SW480 (cell line): ENCODE results near the gene SLC25A25.
A peak's percentile ranks its signal among the peaks of the same experiment; 100 is the strongest.
"Not testable (repeated sequence)": the region's sequence is repeated elsewhere in the genome, so short reads cannot be mapped to it uniquely, and the experiment has no call there.

Experiments used
- DNase-seq: peaks from one replicate; pipeline ENCODE4 v3.0.0-alpha.2; 2016; ENCODE audit warnings: low spot score

Gene SLC25A25

DNA sequence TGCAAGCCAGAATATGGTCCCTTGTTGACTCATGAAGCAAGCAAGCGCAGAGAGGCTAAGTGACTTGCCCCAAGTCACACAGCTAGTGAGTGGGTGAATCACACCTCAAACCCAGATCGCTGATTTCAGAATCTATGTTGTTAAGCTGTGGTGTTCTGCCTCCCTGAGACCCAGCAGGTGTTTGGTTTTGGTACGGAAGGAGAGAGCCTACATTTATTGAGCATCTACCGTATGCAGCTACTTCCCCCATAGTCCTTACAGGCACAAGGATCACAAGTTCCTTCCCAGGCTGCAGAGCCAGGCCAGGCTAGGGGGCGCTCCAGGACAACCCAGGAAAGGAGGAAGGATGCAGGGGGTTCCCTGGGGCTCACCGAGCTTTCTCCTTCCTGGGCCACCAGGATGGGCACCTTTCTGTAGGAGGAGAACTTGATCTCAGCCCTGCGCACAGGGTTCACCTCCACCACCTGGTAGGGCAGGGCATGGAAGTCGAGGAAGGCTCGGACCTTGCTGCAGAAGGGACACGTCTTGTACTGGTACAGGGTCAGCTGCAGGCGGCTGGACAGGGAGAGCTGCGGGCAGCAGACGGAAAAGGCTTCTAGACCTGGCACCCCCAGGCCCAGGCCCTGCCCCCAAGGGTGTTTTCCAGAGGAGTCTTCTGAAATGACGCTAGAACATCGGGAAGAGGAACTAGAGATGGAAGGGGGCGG lies 57.0 kb downstream of the SLC25A25 start:
- DNase-seq = no peak

DNA sequence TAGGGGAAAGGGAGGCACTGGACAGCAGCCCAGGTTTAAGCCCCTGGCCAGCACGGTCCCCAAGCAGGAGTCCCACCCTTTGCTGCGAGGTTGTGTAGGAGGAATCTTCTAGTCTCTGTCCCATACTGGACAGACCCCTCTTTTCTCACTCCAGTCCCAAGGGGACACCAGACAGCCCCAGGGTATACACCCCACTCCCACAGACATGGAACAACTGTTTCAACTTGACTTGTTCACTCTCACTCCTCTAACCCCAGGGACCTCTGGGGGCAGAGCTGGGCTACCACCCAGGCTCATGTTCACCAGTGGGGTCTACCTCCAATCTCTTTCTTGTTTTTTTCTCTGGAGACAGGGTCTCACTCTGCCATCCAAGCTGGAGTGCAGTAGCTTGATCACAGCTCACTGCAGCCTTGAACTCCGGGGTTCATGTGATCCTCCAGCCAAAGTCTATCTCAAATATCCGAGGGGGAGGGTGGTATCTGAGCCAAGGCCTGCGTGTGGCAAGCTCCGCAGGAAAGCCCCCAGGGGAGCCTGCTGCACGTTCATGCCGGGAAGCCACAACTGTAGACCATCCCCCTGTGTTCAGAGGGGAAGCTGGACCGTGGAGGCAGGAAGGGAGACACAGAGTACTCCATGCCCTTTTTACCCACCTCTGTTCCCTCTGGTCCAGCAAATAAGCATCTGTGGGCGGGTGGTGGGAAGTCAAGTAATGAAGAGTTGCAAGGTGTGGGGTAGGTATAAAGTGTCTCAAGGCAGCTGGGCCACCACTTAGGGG lies 57.7 kb downstream of the SLC25A25 start:
- DNase-seq = no peak

DNA sequence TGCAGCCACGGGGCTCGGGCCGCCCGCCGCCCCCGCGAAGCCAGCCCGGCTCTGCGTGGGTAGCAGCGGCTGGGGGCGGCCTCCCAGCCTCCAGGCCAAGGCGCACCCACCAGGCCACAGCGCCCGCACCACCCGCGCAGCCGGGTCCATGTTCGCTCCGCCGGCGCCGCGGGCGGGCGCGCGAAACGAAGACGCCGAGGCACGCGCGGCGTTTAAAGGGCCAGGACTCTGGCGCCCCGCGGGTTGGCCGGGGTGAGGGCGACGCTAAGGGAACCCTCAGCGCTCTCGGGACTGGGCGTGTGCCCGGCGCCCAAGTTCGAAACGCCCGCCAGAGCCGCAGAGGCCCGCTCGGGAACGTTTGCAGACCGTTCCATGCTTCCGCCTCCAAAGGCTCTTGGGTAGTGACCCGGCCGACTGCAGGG lies 59.5 kb downstream of the SLC25A25 start, which contains the start of gene PTGES2:
Gene PTGES2 (minus strand): TSS at position 162 of the 422 bp plus-strand sequence. CDS start 12 bp downstream, at position 150.
- peak; percentile 80 for DNase-seq

DNA sequence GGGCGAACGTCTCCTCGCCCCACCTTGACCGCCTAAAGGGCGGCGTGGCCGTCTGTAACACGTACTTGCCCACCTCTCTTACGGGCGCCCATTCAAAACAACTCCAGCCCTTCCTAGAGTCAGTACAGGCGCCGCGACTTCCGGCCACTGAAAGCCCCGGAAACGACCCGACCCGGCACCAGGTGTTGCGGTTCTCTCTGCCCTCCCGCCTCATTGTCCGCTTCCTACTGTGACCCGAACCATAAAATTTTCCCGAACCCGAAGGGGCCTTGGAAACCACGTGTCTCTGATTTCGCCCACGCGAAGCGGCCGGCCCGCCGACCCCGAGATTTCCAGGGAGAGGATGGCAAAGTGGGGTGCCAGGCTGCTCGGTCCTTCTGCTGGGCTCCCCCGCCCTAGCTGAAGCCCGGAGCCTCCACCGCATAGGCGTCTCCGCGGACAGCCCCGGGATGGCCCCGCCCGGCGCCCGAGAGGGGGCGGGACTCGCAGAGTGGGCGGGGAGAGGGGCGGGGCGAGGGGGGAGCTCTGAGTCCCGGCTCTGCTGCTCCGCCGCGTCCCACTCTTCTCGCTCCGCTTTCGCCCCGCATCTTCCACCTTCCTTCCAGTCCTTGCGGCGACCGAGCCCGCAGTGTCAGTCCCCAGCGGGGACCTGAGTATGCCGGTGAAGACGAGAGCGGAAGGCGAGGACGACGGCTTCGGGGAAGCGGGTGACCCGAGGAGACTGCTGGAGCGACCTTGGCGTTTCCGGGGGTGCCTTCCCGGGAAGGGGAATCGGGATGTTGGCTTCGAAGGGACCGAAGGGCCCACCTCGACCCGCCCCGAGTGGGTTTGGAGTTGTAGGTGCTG lies 60.2 kb downstream of the SLC25A25 start:
- DNase-seq = peak; percentile 92

DNA sequence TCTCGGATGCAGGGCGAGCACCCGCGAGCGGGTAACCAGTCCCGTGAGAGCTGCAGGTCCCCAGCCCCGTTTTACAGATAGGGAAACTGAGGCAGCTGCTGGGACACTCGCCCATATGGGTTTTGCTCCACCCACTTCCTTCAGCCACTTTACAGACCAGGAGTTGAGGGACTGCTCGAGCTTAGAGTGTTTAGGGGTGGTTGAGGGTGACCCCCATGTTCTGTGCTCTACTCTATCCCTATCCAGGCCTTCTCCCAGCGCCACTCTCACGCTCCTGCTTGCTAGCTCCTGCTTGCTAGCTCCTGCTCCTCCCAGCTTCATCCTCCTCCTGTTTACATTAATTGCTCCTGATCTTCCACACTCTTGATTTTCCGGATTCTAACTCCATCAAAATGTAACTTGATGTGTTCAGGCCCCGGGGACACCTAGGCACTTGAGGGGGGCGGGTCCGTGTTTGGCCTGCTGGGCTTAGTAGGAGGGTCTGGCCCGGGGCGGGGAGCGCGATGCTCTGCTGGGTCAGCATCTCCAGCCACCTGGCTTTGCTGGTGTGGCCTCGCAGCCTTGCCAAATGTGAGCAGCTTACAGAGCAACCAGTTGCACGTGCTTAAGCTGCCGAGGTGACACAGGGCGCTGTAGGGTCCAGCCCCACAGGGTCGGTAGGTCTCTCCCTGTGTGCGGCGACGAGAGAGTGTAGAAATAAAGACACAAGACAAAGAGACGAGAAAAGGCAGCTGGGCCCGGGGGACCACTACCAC lies 61.0 kb downstream of the SLC25A25 start:
- DNase-seq = no peak

DNA sequence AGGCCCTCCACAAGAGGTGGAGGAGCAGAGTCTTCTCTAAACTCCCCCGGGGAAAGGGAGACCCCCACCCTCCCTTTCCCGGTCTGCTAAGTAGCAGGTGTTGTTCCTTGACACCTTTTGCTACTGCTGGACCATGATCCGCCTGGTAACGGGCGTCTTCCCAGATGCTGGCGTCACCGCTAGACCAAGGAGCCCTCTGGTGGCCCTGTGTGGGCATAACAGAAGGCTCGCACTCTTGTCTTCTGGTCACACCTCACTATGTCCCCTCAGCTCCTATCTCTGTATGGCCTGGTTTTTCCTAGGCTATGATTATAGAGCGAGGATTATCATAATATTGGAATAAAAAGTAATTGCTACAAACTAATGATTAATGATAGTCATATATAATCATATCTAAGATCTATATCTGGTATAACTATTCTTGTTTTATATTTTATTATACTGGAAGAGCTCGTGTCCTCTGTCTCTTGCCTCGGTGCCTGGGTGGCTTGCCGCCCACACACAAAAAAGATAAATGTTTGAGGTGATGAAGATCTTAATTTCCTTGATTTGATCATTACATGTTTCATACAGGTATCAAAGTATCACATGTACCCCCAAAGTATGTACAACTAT lies 62.1 kb downstream of the SLC25A25 start:
- not testable (repeated sequence) for DNase-seq

DNA sequence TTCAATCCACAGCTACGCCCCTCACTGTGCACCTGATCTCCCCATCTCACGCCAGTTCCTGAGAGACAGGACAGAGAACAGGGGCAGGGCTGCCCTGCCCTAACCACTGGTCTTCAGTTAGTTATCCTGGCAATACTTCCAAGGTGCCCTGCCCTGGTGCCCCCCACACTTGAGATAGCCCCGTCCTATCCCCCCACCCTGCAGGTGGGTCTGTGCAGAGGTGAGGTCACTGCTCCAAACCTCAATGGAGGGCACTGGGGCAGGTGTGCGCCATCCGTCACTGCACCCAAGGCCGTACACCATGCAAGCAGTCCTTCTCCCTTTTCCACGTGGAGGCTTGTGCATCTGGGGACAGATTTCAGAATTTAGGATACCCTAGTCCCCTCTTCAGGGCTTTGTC lies 62.6 kb downstream of the SLC25A25 start:
- not testable (repeated sequence) for DNase-seq

DNA sequence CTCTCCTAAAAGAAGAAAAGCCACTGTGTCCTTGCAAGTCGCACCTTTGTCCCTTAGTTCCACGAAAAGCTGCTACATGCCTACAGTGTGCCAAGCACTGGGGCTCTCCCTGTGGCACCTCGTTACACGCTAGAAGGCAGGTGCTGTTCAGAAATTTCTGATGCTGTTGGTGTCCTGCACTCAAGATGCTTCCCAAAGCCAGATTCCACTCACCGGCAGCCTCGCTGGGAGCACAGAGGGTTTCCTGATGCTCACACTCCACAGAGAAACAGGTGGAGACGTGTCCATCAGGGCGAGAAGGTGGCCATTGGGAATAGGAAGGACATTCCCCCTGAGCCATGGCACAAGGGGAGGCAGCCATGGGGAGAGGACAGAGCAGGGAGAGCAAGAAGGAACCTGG lies 63.3 kb downstream of the SLC25A25 start:
- not testable (repeated sequence) for DNase-seq

DNA sequence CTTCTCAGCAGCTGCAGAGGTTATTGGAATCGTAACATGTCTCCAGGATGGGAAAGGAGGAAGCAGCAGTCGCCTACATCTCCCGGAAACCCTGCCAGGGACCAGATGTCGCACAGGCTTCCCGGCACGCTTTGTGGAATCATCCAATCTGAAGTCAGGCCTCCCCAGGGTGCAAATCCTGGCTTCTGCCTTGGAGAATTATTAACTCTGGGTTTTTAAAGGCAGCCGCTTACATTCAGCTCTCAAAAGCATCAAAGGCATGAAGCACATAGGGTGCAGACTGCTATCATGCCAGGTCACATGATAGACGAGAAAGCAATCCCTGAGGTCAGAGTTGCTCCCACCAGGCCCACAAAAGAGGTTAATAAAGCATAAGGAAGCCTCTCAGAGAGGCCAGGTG lies 64.1 kb downstream of the SLC25A25 start:
- peak; percentile 70 for DNase-seq

DNA sequence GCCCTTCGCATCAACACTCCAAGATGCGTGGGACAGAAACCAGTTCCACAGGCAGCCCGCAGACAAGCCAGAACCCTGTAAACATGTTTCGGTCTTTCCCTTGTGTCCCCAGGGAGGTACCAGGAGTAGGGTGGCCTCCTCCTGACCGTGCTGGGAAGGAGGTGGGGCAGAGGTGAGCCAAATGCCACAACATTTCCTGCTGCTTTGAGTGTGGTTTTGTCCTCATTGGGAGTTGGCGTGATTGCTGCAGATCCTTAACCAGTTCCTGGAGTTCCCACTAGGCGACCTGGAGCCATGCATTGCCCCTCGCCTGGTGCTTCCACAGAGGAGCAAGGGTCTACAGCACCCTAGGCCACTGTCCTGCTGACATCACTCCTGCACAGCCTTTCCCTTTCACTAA lies 67.5 kb downstream of the SLC25A25 start:
- peak; percentile 64 for DNase-seq

DNA sequence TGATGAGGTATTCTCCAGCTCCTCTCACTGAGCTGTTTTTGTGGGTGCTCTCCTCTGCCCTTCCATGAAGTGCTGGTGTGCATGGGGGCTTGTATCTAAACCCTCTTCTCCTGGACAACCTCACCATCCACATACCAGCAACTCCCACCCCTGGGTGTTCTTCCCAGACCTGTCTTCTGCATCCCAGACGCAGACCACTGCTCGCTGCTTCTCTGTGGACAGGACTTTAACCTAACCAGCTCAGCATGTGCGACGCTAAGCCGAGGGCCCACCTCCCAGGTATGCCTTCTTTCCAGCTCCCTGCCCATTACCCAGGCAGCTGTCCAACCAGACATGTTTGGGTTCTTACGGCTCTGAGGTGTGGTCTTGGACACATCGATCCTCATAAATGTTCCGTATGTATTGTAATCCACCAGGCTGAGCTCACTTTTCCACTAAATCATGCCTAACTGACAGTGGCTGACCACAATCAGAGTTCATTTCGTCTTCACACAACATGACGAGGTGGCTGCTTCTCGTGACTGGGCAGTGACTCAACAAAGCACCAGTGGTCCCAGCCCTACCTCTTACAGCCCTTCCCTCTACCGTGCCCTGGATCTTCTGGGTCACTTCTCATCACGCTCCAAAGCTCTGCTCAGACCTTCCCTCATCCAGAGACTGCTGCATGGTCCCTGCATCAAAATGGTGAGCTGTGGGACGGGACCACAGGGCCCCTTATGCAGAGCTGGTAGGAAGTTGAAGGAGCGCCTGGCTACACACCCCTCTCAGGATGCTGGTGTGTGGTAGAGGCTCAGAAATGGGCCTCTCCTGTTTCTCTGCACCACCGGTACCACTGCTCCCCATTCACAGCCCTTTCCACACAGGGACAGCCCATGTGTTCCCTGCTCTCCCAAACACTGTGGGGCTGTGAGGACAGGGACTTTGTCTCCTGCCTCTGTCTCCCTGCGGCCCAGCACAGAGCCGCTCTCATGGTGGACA lies 69.1 kb downstream of the SLC25A25 start:
- peak; percentile 87 for DNase-seq

DNA sequence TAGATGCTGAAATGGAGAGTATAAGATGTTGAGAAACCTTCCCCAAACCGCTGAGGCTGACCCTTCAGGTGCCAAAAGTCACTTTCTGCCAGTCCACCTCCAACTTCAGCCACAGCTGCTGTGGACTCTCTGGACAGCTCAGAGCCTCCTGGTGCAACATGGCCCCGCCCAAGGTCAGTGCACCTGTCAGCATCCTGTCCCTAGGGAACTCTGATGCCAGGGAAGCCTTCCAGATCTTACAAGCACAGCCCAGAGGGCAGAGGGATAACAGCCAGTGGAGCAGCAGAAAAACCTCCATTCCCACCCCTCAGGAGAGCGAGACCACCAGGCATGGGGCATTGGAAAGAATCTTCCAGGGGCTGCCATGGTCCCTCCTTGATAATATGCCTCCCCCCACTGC lies 70.0 kb downstream of the SLC25A25 start:
- DNase-seq = no peak

DNA sequence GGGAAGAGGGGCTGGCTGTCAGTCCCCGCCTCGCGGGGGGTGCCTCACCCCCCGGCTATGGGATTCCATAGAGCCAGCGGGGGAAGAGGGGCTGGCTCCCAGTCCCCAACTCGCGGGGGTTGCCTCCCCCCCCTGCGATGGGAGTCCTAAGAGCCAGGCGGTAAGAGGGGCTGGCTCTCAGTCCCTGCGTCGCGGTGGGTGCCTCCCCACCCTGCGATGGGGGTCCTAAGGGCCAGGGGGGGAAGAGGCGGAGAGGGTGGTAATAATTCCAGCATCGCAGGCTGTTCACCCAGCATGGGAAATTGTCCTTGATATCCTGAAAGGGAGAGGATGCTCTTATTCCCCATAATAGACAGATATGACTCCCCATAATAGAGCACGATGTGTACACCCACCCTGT lies 71.6 kb downstream of the SLC25A25 start:
- no peak for DNase-seq

DNA sequence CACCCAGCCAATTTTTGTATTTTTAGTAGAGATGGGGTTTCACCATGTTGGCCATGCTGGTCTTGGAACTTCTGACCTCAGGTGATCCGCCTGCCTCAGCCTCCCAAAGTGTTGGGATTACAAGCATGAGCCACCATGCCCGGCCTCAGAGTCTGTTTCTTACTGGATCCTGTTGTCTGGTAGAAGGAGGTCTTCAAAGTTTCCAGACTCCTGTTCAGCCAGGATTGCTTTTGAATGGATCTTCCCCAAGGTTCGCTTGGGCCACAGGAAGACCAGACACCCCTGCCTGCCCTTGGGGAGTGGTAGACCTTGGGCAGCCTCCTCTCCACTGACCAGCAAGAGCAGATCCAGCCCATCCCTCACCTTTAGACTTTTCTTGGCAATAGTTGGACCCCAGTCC lies 73.6 kb downstream of the SLC25A25 start:
- DNase-seq = no peak

DNA sequence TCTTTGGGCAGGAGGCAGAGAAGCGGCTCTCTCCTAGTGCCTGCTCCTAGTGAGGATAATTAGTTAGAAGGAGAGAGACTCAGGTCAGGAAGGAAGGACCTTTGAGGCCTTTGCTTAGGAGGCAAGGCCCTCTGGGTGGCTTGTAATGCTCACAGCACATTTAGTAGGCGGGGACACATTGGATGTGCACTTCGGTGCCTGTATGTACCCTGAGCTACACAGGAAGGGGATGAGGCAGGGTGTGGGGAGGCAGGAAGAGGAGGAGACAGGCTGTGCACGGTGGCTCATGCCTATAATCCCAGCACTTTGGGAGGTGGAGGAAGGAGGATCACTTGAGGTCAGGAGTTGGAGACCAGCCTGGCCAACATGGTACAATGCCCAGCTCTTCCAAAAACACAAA lies 74.0 kb downstream of the SLC25A25 start:
- DNase-seq = no peak

DNA sequence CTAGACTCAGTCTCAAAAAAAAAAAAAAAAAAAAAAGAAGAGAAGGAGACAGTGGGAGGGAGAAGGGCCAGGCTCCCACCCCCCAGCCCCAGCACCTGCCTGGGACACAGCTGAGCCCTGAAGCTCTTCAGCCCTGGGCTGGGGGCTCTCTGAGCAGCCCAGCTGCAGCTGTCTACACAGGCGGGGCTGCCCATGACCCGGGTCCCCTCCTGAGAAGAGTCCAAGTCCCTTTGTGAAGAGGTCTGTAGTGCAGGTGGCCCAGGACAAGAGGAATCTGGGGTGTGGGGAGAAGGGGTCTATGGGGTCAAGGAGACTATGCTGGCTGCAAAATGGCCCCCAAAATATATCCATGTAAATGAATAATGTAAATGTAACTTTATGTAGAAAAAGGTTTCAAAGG lies 74.6 kb downstream of the SLC25A25 start:
- no peak for DNase-seq

DNA sequence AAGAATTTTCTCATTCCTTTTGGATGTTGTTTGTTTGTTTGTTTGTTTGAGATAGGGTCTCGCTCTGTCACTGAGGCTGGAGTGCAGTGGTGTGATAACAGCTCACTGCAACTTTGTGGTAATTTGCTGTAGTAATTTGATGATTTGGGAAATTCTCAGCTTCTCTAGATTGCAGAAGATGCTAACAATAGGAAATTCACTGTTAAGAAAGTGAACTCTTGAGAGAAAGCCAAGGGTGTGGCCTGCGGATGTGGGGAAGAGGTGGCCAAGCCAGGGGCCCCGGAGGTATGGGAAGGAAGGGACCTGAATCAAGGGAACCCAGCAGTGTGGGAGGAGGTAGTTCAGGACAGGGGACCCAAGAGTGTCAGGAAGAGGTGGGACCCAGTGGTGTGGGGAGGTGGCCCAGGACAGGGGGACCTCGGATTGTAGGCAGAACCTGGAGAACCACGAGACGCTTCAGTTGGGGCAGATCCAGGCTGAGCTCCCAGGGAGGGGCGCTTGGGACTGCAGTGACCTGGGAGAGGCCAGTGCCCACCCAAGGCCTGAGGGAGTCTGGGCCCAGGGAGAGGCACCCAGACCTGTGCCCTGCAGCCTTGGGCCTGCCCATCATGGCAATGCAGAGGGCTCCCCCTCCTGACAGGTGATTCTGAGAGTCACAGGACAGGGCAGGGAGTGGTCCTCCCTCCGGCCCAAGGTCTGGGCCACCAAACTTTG lies 75.7 kb downstream of the SLC25A25 start:
- DNase-seq = peak; percentile 41

DNA sequence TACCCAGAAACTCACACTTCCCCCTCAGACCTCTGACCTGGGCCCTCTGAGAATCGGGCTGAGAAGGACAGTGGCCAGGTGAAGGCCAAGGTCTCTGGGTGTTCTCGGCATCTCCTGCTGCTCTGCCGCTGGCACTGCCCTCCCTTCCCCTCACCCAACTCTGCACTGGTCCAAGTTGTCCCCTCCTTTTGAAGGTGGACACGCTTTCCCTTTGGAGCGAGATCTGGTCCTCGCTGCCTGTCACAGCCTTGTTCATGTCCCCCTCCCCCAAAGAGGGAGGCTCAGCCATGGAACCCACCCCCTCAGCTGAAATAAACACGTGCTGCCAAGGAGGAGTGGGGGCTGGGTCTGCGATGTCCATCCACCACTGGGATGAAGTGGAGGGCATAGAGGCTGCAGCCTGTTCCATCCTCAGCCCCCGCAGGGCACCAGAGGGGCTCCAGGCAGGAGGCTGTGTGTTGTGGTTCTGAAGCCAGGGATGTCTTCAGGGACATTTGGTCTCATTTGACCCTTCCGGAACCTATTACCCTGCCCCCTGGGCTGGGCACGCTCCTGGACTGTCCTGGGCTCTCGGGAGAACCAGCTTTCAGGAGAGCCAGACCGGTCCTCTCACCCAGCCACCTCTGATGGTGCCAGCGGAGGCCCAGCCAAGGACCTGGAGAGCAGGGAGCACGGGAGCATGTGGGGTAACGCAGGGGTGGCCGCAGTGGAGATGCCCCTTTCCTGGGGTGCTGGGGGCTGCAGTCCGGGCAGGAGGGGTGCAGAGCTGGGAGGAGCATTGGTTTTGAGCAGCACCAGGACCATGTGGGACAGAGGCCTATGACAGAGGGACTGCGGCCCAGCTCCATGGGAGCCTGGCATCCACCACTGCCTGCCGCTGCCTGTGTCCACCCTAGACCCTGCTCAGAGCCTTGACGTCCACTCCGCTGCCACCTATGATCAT lies 76.5 kb downstream of the SLC25A25 start:
- DNase-seq = no peak
